ENCODE measurements around the gene ABCC8.

Gene ABCC8

GRCh38 chr11:17468122-17468521, 8.5 kb downstream of the ABCC8 start:
- H3K9me2 ChIP-seq (ENCODE audit: low read depth, low read length): no peaks in the 10 kb centered on the region
- no peaks in the 10 kb centered on the region for H3K27me3 ChIP-seq (ENCODE audit: insufficient read depth, low read length)

GRCh38 chr11:17463546-17464174, 13.0 kb downstream of the ABCC8 start:
- TF ChIP-seq EZH2 (IDR thresholded peaks at IDR 0.05; ENCODE audit: borderline replicate concordance, low read length) (no peak), CTCF (IDR thresholded peaks at IDR 0.05; ENCODE audit: low read length) (no peak)
- H4K20me1 ChIP-seq (ENCODE audit: insufficient read depth, low read length): no peaks in the 10 kb centered on the region
- H3K27ac ChIP-seq (ENCODE audit: low read depth, low read length, poor library complexity, severe bottlenecking): no peak overlapping the region
- H3K27me3 ChIP-seq (ENCODE audit: insufficient read depth, low read length): 0 out of 2 replicates have a peak, but pooled peaks cover 3% of the 10 kb centered on the region
- no peak overlapping the region for H3K9ac ChIP-seq (ENCODE audit: low read length)
- H3K36me3 ChIP-seq (ENCODE audit: insufficient read depth, low read length): no peaks in the 10 kb centered on the region
- H3K4me3 ChIP-seq (ENCODE audit: low read depth, low read length, poor library complexity, severe bottlenecking): no peak overlapping the region
- H3K4me2 ChIP-seq (ENCODE audit: low read length): no peak overlapping the region
- no peaks in the 10 kb centered on the region for H3K79me2 ChIP-seq (ENCODE audit: insufficient read depth, low read length)
- H3F3A ChIP-seq (ENCODE audit: insufficient read depth, low read length): no peaks in the 10 kb centered on the region
- H3K4me1 ChIP-seq (ENCODE audit: insufficient read depth, low read length, severe bottlenecking): no peaks in the 10 kb centered on the region
- no peaks in the 10 kb centered on the region for H3K9me3 ChIP-seq (ENCODE audit: low read length)
- no peaks in the 10 kb centered on the region for H3K9me2 ChIP-seq (ENCODE audit: low read depth, low read length)
- no peak overlapping the region for H2AFZ ChIP-seq (ENCODE audit: low read length)

More at GRCh38 chr11:17468122-17468521, 8.5 kb downstream of the ABCC8 start:
- no peak overlapping the region for H3K4me2 ChIP-seq (ENCODE audit: low read length)
- no peak overlapping the region for H3K27ac ChIP-seq (ENCODE audit: low read depth, low read length, poor library complexity, severe bottlenecking)
- no peak overlapping the region for H3K4me3 ChIP-seq (ENCODE audit: low read depth, low read length, poor library complexity, severe bottlenecking)
- no peaks in the 10 kb centered on the region for H3K9me3 ChIP-seq (ENCODE audit: low read length)
- H3K36me3 ChIP-seq (ENCODE audit: insufficient read depth, low read length): no peaks in the 10 kb centered on the region
- H3K9ac ChIP-seq (ENCODE audit: low read length): no peak overlapping the region
- H3K4me1 ChIP-seq (ENCODE audit: insufficient read depth, low read length, severe bottlenecking): no peaks in the 10 kb centered on the region
- no peaks in the 10 kb centered on the region for H4K20me1 ChIP-seq (ENCODE audit: insufficient read depth, low read length)
- H3K79me2 ChIP-seq (ENCODE audit: insufficient read depth, low read length): no peaks in the 10 kb centered on the region
- H2AFZ ChIP-seq (ENCODE audit: low read length): no peak overlapping the region
- H3F3A ChIP-seq (ENCODE audit: insufficient read depth, low read length): no peaks in the 10 kb centered on the region
- no peak for TF ChIP-seq CTCF (IDR thresholded peaks at IDR 0.05; ENCODE audit: low read length)
- no peak for TF ChIP-seq EZH2 (IDR thresholded peaks at IDR 0.05; ENCODE audit: borderline replicate concordance, low read length)

GRCh38 chr11:17462940-17463339, 13.7 kb downstream of the ABCC8 start:
- H3K4me2 ChIP-seq (ENCODE audit: low read length): no peak overlapping the region
- no peaks in the 10 kb centered on the region for H3K9me3 ChIP-seq (ENCODE audit: low read length)
- no peak for TF ChIP-seq EZH2 (IDR thresholded peaks at IDR 0.05; ENCODE audit: borderline replicate concordance, low read length)
- TF ChIP-seq CTCF (IDR thresholded peaks at IDR 0.05; ENCODE audit: low read length): no peak
- no peak overlapping the region for H3K4me3 ChIP-seq (ENCODE audit: low read depth, low read length, poor library complexity, severe bottlenecking)
- H4K20me1 ChIP-seq (ENCODE audit: insufficient read depth, low read length): no peaks in the 10 kb centered on the region
- no peaks in the 10 kb centered on the region for H3K36me3 ChIP-seq (ENCODE audit: insufficient read depth, low read length)
- H3K27ac ChIP-seq (ENCODE audit: low read depth, low read length, poor library complexity, severe bottlenecking): no peak overlapping the region
- H3K9me2 ChIP-seq (ENCODE audit: low read depth, low read length): no peaks in the 10 kb centered on the region
- no peaks in the 10 kb centered on the region for H3F3A ChIP-seq (ENCODE audit: insufficient read depth, low read length)
- H3K9ac ChIP-seq (ENCODE audit: low read length): no peak overlapping the region
- H2AFZ ChIP-seq (ENCODE audit: low read length): no peak overlapping the region
- 0 out of 2 replicates have a peak, but pooled peaks cover 3% of the 10 kb centered on the region for H3K27me3 ChIP-seq (ENCODE audit: insufficient read depth, low read length)
- H3K79me2 ChIP-seq (ENCODE audit: insufficient read depth, low read length): no peaks in the 10 kb centered on the region
- no peaks in the 10 kb centered on the region for H3K4me1 ChIP-seq (ENCODE audit: insufficient read depth, low read length, severe bottlenecking)

Measured in OCI-LY1 (cell line).